Activated T-helper 2 cell treated with anti-CD3 and anti-CD28 coated beads, Interferon-gamma antibody, Interleukin-2, Interleukin-4, amounts not matched to agents 10 μg/mL and 5 μg/mL and 100 μg/mL, durations not matched to agents 14 hours and 24 hours and 36 hours (primary cell): ENCODE measurements around the gene AP1B1. TPM values are rescaled to one million over a fixed set of nuclear protein-coding genes. Genes with fewer than 3 reads are reported as not detected.

Experiments used
- DNase-seq: peaks from one replicate; pipeline ENCODE4 v3.0.0; 2021; ENCODE audit warnings: low spot score
- H3K27ac Mint-ChIP-seq: one replicate; pipeline ENCODE4 v1.8.0; 2021; ENCODE audit warnings: mixed read lengths
- H3K27me3 Mint-ChIP-seq: one replicate; pipeline ENCODE4 v1.8.0; 2021; ENCODE audit warnings: low read depth, mixed read lengths
- H3K36me3 Mint-ChIP-seq: one replicate; pipeline ENCODE4 v1.8.0; 2021; ENCODE audit warnings: low read depth, mixed read lengths
- H3K4me1 Mint-ChIP-seq: one replicate; pipeline ENCODE4 v1.8.0; 2021; ENCODE audit warnings: low read depth, mixed read lengths
- H3K4me3 Mint-ChIP-seq: one replicate; pipeline ENCODE4 v1.8.0; 2021; ENCODE audit warnings: low read depth, mild to moderate bottlenecking, moderate library complexity, mixed read lengths
- H3K9me3 Mint-ChIP-seq: one replicate; pipeline ENCODE4 v1.8.0; 2021; ENCODE audit warnings: mixed read lengths
- intact Hi-C: fragments of 100-400 bp; cut with micrococcal nuclease; formaldehyde crosslinking; loops from one replicate; pipeline ENCODE4 v1.15.1; 2023
- total RNA-seq: library from RNA; stranded (reverse); gene quantifications from 2 replicates; pipeline ENCODE4 v1.2.3, GENCODE V29; 2022

The AP1B1 gene
- total RNA-seq, 1 donor from 2014 or later = 73.4 TPM

GRCh38 chr22:29332886-29333496 is 55.4 kb downstream of the AP1B1 start:
- no peaks in the 10 kb centered on the region for H3K27me3 Mint-ChIP-seq
- H3K4me1 Mint-ChIP-seq = no peaks in the 10 kb centered on the region
- no peak overlapping the region for H3K27ac Mint-ChIP-seq
- peaks cover 33% of the 10 kb centered on the region for H3K36me3 Mint-ChIP-seq
- no peaks in the 10 kb centered on the region for H3K9me3 Mint-ChIP-seq
- DNase-seq = no peak
- H3K4me3 Mint-ChIP-seq = no peak overlapping the region
- intact Hi-C loops = no loop called here

GRCh38 chr22:29331658-29332300 is 56.6 kb downstream of the AP1B1 start:
- H3K27ac Mint-ChIP-seq = no peak overlapping the region

GRCh38 chr22:29331213-29331612 is 57.2 kb downstream of the AP1B1 start:
- Mint-ChIP-seq H3K36me3 (peaks cover 34% of the 10 kb centered on the region), H3K27ac (no peak overlapping the region), H3K9me3 (no peaks in the 10 kb centered on the region), H3K4me3 (no peak overlapping the region), H3K27me3 (no peaks in the 10 kb centered on the region), H3K4me1 (no peaks in the 10 kb centered on the region)
- DNase-seq = no peak
- intact Hi-C loops = no loop called here

More at GRCh38 chr22:29331658-29332300, 56.6 kb downstream of the AP1B1 start:
- Mint-ChIP-seq H3K4me3 (no peak overlapping the region), H3K36me3 (peaks cover 36% of the 10 kb centered on the region), H3K9me3 (no peaks in the 10 kb centered on the region), H3K27me3 (no peaks in the 10 kb centered on the region), H3K4me1 (no peaks in the 10 kb centered on the region)
- DNase-seq = no peak
- intact Hi-C loops = no loop called here

- intact Hi-C loops = no loop called here
- Mint-ChIP-seq H3K4me3 (no peak overlapping the region), H3K36me3 (peaks cover 30% of the 10 kb centered on the region), H3K27me3 (no peaks in the 10 kb centered on the region), H3K9me3 (no peaks in the 10 kb centered on the region), H3K4me1 (no peaks in the 10 kb centered on the region), H3K27ac (no peak overlapping the region)
- DNase-seq = no peak
Observed at GRCh38 chr22:29330753-29331152, 57.6 kb downstream of the AP1B1 start.

- intact Hi-C loops = no loop called here
- Mint-ChIP-seq H3K4me1 (no peaks in the 10 kb centered on the region), H3K9me3 (no peaks in the 10 kb centered on the region), H3K27ac (no peak overlapping the region), H3K36me3 (peaks cover 30% of the 10 kb centered on the region), H3K27me3 (no peaks in the 10 kb centered on the region), H3K4me3 (no peak overlapping the region)
- no peak for DNase-seq
Observed at GRCh38 chr22:29330291-29330690, 58.1 kb downstream of the AP1B1 start.

- H3K27ac Mint-ChIP-seq = no peak overlapping the region
- H3K36me3 Mint-ChIP-seq = peaks cover 25% of the 10 kb centered on the region
- H3K9me3 Mint-ChIP-seq = no peaks in the 10 kb centered on the region
- no peak for DNase-seq
- H3K4me3 Mint-ChIP-seq = no peak overlapping the region
- H3K27me3 Mint-ChIP-seq = no peaks in the 10 kb centered on the region
- intact Hi-C loops = no loop called here
- H3K4me1 Mint-ChIP-seq = no peaks in the 10 kb centered on the region
Observed at GRCh38 chr22:29329581-29329980, 58.8 kb downstream of the AP1B1 start.

- H3K27ac Mint-ChIP-seq = no peak overlapping the region
- H3K36me3 Mint-ChIP-seq = peaks cover 23% of the 10 kb centered on the region
- H3K4me3 Mint-ChIP-seq = no peak overlapping the region
- DNase-seq = no peak
- intact Hi-C loops = no loop called here
- H3K4me1 Mint-ChIP-seq = no peaks in the 10 kb centered on the region
- H3K9me3 Mint-ChIP-seq = no peaks in the 10 kb centered on the region
- H3K27me3 Mint-ChIP-seq = no peaks in the 10 kb centered on the region
Observed at GRCh38 chr22:29328566-29329500, 59.5 kb downstream of the AP1B1 start.

GRCh38 chr22:29328055-29328454 is 60.3 kb downstream of the AP1B1 start:
- H3K9me3 Mint-ChIP-seq = no peaks in the 10 kb centered on the region
- no peaks in the 10 kb centered on the region for H3K27me3 Mint-ChIP-seq
- no peaks in the 10 kb centered on the region for H3K4me1 Mint-ChIP-seq
- intact Hi-C loops = no loop called here
- H3K4me3 Mint-ChIP-seq = no peak overlapping the region
- H3K36me3 Mint-ChIP-seq = peaks cover 17% of the 10 kb centered on the region
- H3K27ac Mint-ChIP-seq = no peak overlapping the region
- DNase-seq = no peak

GRCh38 chr22:29327089-29327764 is 61.1 kb downstream of the AP1B1 start:
- no peak overlapping the region for H3K4me3 Mint-ChIP-seq

GRCh38 chr22:29326481-29326880 is 61.9 kb downstream of the AP1B1 start:
- DNase-seq = no peak
- no peak overlapping the region for H3K27ac Mint-ChIP-seq
- no peaks in the 10 kb centered on the region for H3K27me3 Mint-ChIP-seq
- H3K9me3 Mint-ChIP-seq = no peaks in the 10 kb centered on the region
- no peaks in the 10 kb centered on the region for H3K4me1 Mint-ChIP-seq
- intact Hi-C loops = no loop called here
- peaks cover 12% of the 10 kb centered on the region for H3K36me3 Mint-ChIP-seq
- H3K4me3 Mint-ChIP-seq = no peak overlapping the region

More at GRCh38 chr22:29327089-29327764, 61.1 kb downstream of the AP1B1 start:
- H3K4me1 Mint-ChIP-seq = no peaks in the 10 kb centered on the region
- DNase-seq = no peak
- no peaks in the 10 kb centered on the region for H3K27me3 Mint-ChIP-seq
- intact Hi-C loops = no loop called here
- peaks cover 13% of the 10 kb centered on the region for H3K36me3 Mint-ChIP-seq
- no peak overlapping the region for H3K27ac Mint-ChIP-seq
- H3K9me3 Mint-ChIP-seq = no peaks in the 10 kb centered on the region

- Mint-ChIP-seq H3K9me3 (no peaks in the 10 kb centered on the region), H3K27me3 (no peaks in the 10 kb centered on the region), H3K4me1 (no peaks in the 10 kb centered on the region), H3K4me3 (no peak overlapping the region), H3K27ac (no peak overlapping the region), H3K36me3 (peaks cover 11% of the 10 kb centered on the region)
- intact Hi-C loops = no loop called here
- DNase-seq = no peak
Observed at GRCh38 chr22:29325785-29326315, 62.5 kb downstream of the AP1B1 start.

- Mint-ChIP-seq H3K9me3 (no peaks in the 10 kb centered on the region), H3K27me3 (no peaks in the 10 kb centered on the region), H3K4me1 (no peaks in the 10 kb centered on the region), H3K36me3 (peaks cover 10% of the 10 kb centered on the region), H3K27ac (no peak overlapping the region), H3K4me3 (no peak overlapping the region)
- DNase-seq = no peak
- intact Hi-C loops = no loop called here
Observed at GRCh38 chr22:29325356-29325755, 63.0 kb downstream of the AP1B1 start.
